Measurements from ENCODE around the gene A2M. TPM values are rescaled to one million over a fixed set of nuclear protein-coding genes. Genes with fewer than 3 reads are reported as not detected.
A peak's percentile ranks its signal among the peaks of the same experiment; 100 is the strongest.

The A2M gene
- total and polyA plus RNA-seq, 2 of the 13 experiments (the other 11 are each of a cell fraction or from before 2014, with no cell fraction given): 2,807 to 6,551 TPM

GRCh38 chr12:9114946-9115345, 773 bp downstream of the A2M start:
- ChIA-PET CTCF (ENCODE audit: low intra/inter-chr PET ratio, low total read pairs) (no interaction called here), POLR2A (interaction anchor here (0.9 to 6.9 kb wide), 8 partner anchors 12 to 335 kb away, joined by 4 to 129 read pairs (median 27); no protein-coding TSS in a partner anchor)
- ATAC-seq (no peak), FAIRE-seq (no peak), DNase-seq (ENCODE audit: low spot score) (peak; percentile 21)
- Histone ChIP-seq H3K9me3 (ENCODE audit: low read length) (no peaks in the 10 kb centered on the region), H3K4me2 (ENCODE audit: low read depth, low read length) (peak overlapping the region; percentile 89), H3K4me1 (ENCODE audit: insufficient read depth, low read length) (peaks cover 67% of the 10 kb centered on the region), H3K79me2 (ENCODE audit: insufficient read depth, low read length) (peaks cover 48% of the 10 kb centered on the region), H3K27me3 (ENCODE audit: control insufficient read depth in 1 of 2, insufficient read depth in 2 of 2, low read length in 2 of 2) (no peaks in the 10 kb centered on the region; a peak in 1 of 5 replicates), H2AFZ (ENCODE audit: low read length) (no peak overlapping the region), H3K27ac (ENCODE audit: extremely low read length, insufficient read depth, low read length) (peak overlapping the region; percentile 90), H3K36me3 (replicated peaks in 1 of 2; ENCODE audit: control insufficient read depth in 1 of 2, insufficient read depth in 2 of 2, low read length in 2 of 2) (peaks cover 14 to 28% of the 10 kb centered on the region in 2 experiments), H3K9ac (ENCODE audit: insufficient read depth, low read depth, low read length) (peak overlapping the region; percentile 95), H4K20me1 (ENCODE audit: insufficient read depth, low read length) (peaks cover 33% of the 10 kb centered on the region), H3K4me3 (replicated peaks in 1 of 3; ENCODE audit: insufficient read depth in 1 of 3, low read depth in 2 of 3, low read length in 3 of 3) (peak overlapping the region; percentile 77 to 98 (median 81))
- BruUV-seq (replicated peaks): no TSS peak
- intact Hi-C loops (cut with micrococcal nuclease; ENCODE audit: unreplicated experiment) (loop anchor here (2.0 to 10.0 kb wide), 3 partner anchors 18 to 170 kb away; no protein-coding TSS in a partner anchor), in situ Hi-C loops (cut with HindIII; ENCODE audit: extremely low pct_ligation_motif_present, low pct_unique_long_range_greater_than_20kb) (loop anchor here (10.0 kb wide), 1 partner anchor 160 kb away; no protein-coding TSS in a partner anchor)
- TF ChIP-seq SRSF4 (IDR thresholded peaks at IDR 0.05; ENCODE audit: low read depth, low read length, poor library complexity, severe bottlenecking): peak; percentile 96
- 0 out of 2 replicates have a peak, but pooled peaks have one; percentile 29 for TF ChIP-seq FUBP1 (CRISPR knock-in tag; IDR thresholded peaks at IDR 0.05; ENCODE audit: borderline replicate concordance)
- no peak for TF ChIP-seq TFE3 (CRISPR knock-in tag; IDR thresholded peaks at IDR 0.05)
- TF ChIP-seq KDM1A (CRISPR knock-in tag; IDR thresholded peaks at IDR 0.05): no peak
- peak; percentile 62 for TF ChIP-seq TAF15 (IDR thresholded peaks at IDR 0.05; ENCODE audit: low read depth, low read length, poor library complexity, severe bottlenecking)
- TF ChIP-seq ELF3 (CRISPR knock-in tag; IDR thresholded peaks at IDR 0.05): no peak
- TF ChIP-seq ZNF281 (CRISPR knock-in tag; IDR thresholded peaks at IDR 0.05; ENCODE audit: borderline replicate concordance): no peak
- TF ChIP-seq AFF4 (CRISPR knock-in tag; IDR thresholded peaks at IDR 0.05): peak; percentile 92; the same call in 1 of the 2 replicates
- TF ChIP-seq HNRNPK (IDR thresholded peaks at IDR 0.05; ENCODE audit: low read depth, low read length, poor library complexity, severe bottlenecking): peak; percentile 33
- peak; percentile 86; the same call in 1 of the 2 replicates for TF ChIP-seq HNRNPL (IDR thresholded peaks at IDR 0.05; ENCODE audit: low read depth, low read length)
- TF ChIP-seq BHLHE40 (IDR thresholded peaks at IDR 0.05; ENCODE audit: low read length): no peak
- no peak for TF ChIP-seq ZNF160 (CRISPR knock-in tag; IDR thresholded peaks at IDR 0.05)
- TF ChIP-seq KAT7 (CRISPR knock-in tag; IDR thresholded peaks at IDR 0.05; ENCODE audit: borderline replicate concordance): peak; percentile 15; the same call in 1 of the 2 replicates

Measured in HepG2 (cell line).